Urothelium cell line (cell line): Measurements from ENCODE around the gene TUBB4B.
"Not testable (repeated sequence)": the region's sequence is repeated elsewhere in the genome, so short reads cannot be mapped to it uniquely, and the experiment has no call there.

Experiments
- DNase-seq: peaks from one replicate; pipeline ENCODE4 v3.0.0; 2011; ENCODE audit warnings: low spot score, mixed read lengths
- FAIRE-seq: peaks from 2 replicates; lab custom pipeline; 2011; peaks lifted over from hg19 to GRCh38; lab: Jason Lieb, UNC

TUBB4B gene

GRCh38 chr9:137250329-137251193 lies 9.5 kb downstream of the TUBB4B start:
- no peak for DNase-seq
- no peak for FAIRE-seq

- DNase-seq: no peak
- no peak for FAIRE-seq
Observed at GRCh38 chr9:137251194-137251461, 10.0 kb downstream of the TUBB4B start, which contains the start of gene STPG3. STPG3 (plus strand) TSS chr9:137251286; CDS start chr9:137251287, 1 bp downstream.

- DNase-seq: no peak
- FAIRE-seq: no peak
Observed at GRCh38 chr9:137251490-137252268, 10.6 kb downstream of the TUBB4B start.

DNA sequence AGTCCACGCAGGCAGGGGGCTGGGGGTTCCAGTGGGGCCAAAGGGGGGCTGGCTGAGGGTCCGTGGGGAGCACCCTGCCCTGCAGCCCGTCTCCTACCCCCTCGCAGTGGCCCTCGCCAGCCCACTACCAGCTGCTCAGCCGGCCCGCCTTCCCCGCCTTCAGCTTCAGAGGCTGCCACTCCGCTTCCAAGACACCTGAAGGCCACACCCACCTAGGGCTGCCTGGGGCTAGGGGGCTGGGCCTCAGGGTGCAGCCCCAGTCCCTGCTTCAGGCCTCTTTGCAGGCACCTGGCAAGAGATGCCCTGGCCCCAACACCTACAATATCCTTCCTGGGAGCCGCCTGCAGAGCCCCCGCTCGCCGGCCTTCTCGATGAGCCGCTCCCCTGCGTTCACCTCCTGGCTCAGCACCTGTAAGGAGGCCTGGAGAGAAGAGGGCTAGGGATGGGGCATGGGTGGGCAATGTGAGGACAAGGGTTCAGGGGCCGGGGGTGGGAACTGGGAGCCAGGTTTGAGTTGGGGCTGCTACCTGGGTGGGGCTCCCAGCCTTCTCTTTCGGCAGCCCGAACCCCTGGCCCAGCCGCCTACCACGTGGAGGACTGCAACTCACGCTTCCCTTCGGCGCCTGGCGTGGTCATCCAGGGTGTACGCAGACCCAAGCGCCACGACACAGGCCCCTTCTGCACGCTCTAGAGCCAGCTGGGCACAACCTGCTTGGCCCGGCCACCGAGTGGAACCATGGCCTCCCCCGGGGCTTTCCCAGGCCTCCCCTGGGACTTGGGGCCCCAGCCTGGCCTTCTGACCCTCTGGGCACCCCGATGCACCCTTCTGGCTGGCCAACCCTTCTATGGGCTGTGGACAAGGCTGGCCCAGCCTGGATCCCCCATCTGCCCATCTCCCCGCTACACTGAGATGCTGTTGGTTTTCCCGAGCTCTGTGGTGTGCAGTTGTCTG lies 11.7 kb downstream of the TUBB4B start:
- FAIRE-seq (no peak), DNase-seq (no peak)

DNA sequence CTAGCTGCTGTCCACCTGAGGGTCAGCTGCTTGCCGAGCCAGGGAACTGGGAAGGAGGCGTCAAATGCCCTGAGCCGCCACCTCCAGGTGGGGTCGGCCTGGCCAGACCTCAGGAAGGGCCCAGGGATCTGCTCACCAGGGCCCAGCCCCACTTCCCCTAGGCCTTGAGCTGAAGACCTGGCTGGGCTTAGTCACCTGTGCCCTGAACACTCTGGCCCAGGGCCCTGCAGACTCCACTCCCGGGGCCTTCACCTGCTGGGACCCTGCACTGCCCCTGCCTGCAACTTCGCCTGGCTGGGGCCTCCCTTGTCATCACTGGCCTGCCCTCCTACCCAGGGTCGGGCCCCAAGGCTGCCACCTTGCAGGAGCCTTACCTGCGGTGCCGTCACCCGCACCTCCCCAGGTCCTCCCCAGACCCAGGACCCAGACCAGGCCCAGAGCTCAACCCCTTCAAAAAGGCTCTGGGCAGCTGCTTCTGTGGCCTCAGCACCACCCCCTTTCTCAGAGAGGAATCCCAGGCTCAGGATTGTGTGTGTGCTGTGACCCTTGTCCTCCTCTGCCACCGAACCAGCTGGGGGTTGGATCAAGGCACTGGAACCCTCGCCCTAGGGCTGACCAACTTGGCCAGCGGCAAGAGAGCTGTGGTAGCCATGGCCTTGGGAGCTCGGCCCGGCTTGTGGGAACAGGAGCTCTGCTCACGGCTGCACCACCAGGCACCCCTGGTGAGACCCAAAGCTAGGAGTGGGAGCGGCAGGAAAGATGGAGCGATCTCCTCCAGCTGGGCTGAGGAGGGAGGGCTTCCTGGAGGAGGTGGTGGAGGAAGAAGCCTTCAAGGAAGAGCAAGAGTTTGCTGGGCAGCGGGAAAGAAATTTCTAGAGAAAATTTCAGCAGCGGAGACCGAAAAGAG lies 12.9 kb downstream of the TUBB4B start:
- no peak for DNase-seq
- no peak for FAIRE-seq

DNA sequence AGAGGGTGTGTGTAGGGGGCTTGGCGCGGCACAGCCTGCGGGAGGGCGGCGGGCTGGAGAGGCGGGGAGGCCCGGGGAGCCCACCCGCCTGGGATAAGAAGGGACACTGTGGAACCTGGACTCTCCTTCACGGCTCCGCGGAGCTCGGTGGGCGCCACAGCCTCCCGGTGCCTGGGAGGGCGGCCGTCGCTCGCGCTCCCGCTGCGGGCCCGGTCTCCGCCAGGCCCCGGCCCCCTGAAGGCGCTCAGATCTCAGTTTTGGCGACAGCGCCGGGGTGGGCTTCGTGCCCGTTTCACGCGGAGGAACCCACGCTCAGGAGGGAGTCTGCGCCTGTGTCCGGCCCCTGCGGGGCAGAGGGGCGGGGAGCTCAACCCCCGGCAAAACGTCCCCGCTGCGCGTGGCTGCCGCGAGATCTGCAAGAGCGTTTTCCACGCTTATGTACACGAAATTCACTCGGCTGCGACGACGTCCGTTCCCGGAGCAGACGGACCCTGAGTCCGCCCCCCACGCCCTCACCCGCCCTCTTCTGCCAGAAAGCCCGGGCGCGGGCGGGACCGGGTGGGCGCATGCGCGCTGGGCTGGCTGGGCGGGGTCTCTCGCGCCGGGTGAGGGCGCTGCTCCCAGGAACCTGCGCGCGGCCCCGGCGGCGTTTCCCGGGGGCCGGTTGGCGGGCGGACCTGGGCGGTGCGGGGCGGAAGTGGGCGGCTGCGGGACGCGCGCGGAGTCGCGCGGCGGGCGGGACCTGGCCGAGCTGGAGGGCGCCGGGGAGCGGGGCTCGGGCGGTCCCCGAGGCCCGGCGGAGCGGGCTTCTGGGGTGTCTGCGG lies 13.7 kb downstream of the TUBB4B start, which contains the start of gene NELFB:
Gene NELFB (plus strand): TSS at position 704 of the 824 bp plus-strand sequence.
- peak; percentile 84 for FAIRE-seq

DNA sequence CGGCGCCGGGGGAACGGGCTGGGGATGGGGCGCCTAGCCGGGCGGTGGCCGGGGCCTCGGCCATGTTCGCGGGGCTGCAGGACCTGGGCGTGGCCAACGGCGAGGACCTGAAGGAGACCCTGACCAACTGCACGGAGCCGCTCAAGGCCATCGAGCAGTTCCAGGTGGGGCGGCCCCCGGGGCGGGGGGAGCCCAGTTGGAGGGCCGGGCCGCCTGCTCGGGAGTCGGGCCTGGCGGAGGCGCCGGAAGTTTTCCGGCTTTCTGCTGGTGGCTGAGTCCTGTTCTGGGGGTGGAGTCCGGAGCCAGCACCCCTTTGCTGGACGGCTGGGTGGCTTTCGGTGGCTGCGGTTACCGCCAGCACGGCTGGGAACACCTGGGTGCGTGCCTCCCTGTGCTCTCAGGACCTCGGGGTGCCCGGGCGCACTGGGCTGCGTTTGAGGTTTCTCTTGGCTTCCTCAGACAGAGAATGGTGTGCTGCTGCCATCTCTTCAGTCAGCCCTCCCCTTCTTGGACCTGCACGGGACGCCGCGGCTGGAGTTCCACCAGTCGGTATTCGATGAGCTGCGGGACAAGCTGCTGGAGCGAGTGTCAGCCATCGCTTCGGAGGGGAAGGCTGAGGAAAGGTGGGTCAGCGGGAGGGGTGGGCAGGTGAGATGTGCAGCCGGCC lies 14.5 kb downstream of the TUBB4B start:
- DNase-seq (no peak), FAIRE-seq (no peak)

More for the DNA sequence above, 13.7 kb downstream of the TUBB4B start, which contains the start of gene NELFB:
- DNase-seq: peak; percentile 98

- FAIRE-seq (no peak), DNase-seq (no peak)
Observed at GRCh38 chr9:137256362-137256761, 15.3 kb downstream of the TUBB4B start.

GRCh38 chr9:137256856-137257255 lies 15.8 kb downstream of the TUBB4B start:
- FAIRE-seq (no peak), DNase-seq (no peak)

- FAIRE-seq, DNase-seq: not testable (repeated sequence)
Observed at GRCh38 chr9:137262173-137262908, 21.3 kb downstream of the TUBB4B start.

DNA sequence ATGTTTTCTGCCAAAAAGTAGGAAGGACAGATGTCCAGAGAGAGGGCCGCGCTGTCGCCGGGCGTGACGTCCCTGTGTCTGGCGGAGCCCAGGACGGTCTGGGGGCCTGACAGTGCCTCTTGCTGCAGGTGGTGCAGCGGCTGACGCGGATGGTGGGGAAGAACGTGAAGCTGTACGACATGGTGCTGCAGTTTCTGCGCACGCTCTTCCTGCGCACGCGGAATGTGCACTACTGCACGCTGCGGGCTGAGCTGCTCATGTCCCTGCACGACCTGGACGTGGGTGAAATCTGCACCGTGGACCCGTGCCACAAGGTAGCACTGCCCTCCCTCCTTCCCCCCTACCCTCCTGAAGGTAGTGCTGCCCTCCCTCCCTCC lies 21.8 kb downstream of the TUBB4B start:
- FAIRE-seq (peak; percentile 5), DNase-seq (no peak)

DNA sequence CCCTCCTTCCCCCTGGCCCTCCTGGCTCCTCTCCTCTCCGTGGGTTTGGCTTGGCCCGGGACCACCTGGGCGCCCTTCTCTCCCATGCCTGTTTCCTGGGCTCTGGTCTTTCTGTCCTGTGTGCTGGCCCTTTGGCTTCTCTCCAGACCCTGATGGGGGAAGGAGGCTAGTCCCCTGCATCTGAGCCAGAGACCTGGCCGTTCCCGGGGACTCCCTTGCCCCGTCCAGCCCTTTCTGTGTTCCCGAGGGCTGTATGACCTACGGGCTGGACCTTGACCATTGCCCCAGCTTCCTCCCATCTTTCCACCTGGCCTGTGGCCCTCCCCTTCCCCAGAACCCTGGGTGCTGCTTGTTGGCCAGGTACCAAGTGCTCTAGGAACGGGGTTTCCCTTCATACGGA lies 22.4 kb downstream of the TUBB4B start:
- FAIRE-seq (no peak), DNase-seq (no peak)

- FAIRE-seq (no peak), DNase-seq (no peak)
Observed at GRCh38 chr9:137264067-137264466, 23.0 kb downstream of the TUBB4B start.

DNA sequence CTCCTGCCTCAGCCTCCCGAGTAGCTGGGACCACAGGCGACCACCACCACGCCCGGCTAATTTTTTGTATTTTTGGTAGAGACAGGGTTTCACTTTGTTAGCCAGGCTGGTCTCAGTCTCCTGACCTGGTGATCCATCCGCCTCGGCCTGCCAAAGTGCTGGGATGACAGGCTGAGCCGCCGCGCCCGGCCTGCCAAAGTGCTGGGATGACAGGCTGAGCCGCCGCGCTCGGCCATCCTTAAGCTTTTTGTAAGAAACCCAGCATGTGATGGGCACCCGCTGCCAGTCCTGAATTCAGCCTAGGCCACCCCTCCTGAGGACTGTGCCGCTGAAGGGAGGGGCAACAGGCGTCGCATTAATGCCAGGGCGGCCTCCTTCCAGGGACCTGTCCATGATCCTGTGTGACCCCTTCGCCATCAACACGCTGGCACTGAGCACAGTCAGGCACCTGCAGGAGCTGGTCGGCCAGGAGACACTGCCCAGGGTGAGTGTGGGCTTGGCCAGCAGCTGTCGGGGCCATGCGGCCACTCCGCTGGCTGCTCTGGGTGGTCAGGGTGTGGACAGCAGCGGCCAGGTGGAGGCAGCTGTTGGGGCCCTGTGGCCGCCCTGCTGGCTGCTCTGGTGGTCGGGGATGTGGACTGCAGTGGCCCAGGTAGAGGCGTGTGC lies 24.5 kb downstream of the TUBB4B start:
- FAIRE-seq (no peak), DNase-seq (no peak)

- no peak for DNase-seq
- no peak for FAIRE-seq
Observed at GRCh38 chr9:137266162-137266527, 25.1 kb downstream of the TUBB4B start.

- FAIRE-seq: no peak
Observed at GRCh38 chr9:137266585-137267453, 25.7 kb downstream of the TUBB4B start.

More at GRCh38 chr9:137266585-137267453, 25.7 kb downstream of the TUBB4B start:
- no peak for DNase-seq
